SK-N-SH treated with all-trans-retinoic acid at 6 μM for 48 hours (cell line): ENCODE results near the gene MYL3.

Source experiments
- ATAC-seq: fragments of 200-7000 bp; cut with Tn5 transposase; 3 replicates; pipeline ENCODE4 v1.9.1; 2020; ENCODE audit warnings: mild to moderate bottlenecking, moderate library complexity
- ARNTL ChIP-seq: fragments of 450-650 bp; formaldehyde crosslinking; IDR thresholded peaks from 2 replicates; pipeline ENCODE4 v1.5.0; 2020; ENCODE audit warnings: low read depth, mild to moderate bottlenecking, moderate library complexity, borderline replicate concordance
- BACH2 ChIP-seq: fragments of 250-450 bp; sonication (Bioruptor Pico); IDR thresholded peaks from 2 replicates; pipeline ENCODE4 v1.9.0; 2021; ENCODE audit warnings: mild to moderate bottlenecking, borderline replicate concordance
- CSDC2 ChIP-seq: fragments of 250-450 bp; sonication (Bioruptor Pico); IDR thresholded peaks from 2 replicates; pipeline ENCODE4 v1.5.0; 2020; ENCODE audit warnings: mild to moderate bottlenecking, moderate library complexity
- CSRNP3 ChIP-seq: fragments of 250-450 bp; sonication (Bioruptor Pico); IDR thresholded peaks from 2 replicates; pipeline ENCODE4 v1.5.1; 2021; ENCODE audit warnings: mild to moderate bottlenecking, moderate library complexity
- ESRRG ChIP-seq: fragments of 250-450 bp; sonication (Bioruptor Pico); IDR thresholded peaks from 2 replicates; pipeline ENCODE4 v1.6.1; 2021; ENCODE audit warnings: mild to moderate bottlenecking
- GLIS3 ChIP-seq: fragments of 250-450 bp; sonication (Bioruptor Pico); IDR thresholded peaks from 2 replicates; pipeline ENCODE4 v1.5.0; 2020; ENCODE audit warnings: mild to moderate bottlenecking, moderate library complexity
- ISL1 ChIP-seq: fragments of 250-450 bp; sonication (Bioruptor Pico); IDR thresholded peaks from 2 replicates; pipeline ENCODE4 v2.1.2; 2022; ENCODE audit warnings: mild to moderate bottlenecking, moderate library complexity
- OSR1 ChIP-seq: fragments of 250-450 bp; sonication (Bioruptor Pico); IDR thresholded peaks from 2 replicates; pipeline ENCODE4 v1.8.0; 2022; ENCODE audit warnings: moderate library complexity, mild to moderate bottlenecking, inconsistent platforms
- POU6F1 ChIP-seq: fragments of 250-450 bp; sonication (Bioruptor Pico); IDR thresholded peaks from 2 replicates; pipeline ENCODE4 v1.8.0; 2021; ENCODE audit warnings: low read depth, mild to moderate bottlenecking, moderate library complexity, borderline replicate concordance
- PPARA ChIP-seq: fragments of 250-450 bp; sonication (Bioruptor Pico); IDR thresholded peaks from 2 replicates; pipeline ENCODE4 v1.5.0; 2020; ENCODE audit warnings: mild to moderate bottlenecking, borderline replicate concordance
- RARB ChIP-seq: fragments of 250-450 bp; sonication (Bioruptor Pico); IDR thresholded peaks from 2 replicates; pipeline ENCODE4 v1.8.0; 2021; ENCODE audit warnings: mild to moderate bottlenecking, moderate library complexity
- TCF4 ChIP-seq: fragments of 250-450 bp; sonication (Bioruptor Pico); IDR thresholded peaks from 2 replicates; pipeline ENCODE4 v1.8.0; 2021; ENCODE audit warnings: mild to moderate bottlenecking, moderate library complexity, borderline replicate concordance
- TOX ChIP-seq: fragments of 250-450 bp; sonication (Bioruptor Pico); IDR thresholded peaks from 2 replicates; pipeline ENCODE4 v1.8.0; 2021; ENCODE audit warnings: mild to moderate bottlenecking, moderate library complexity, borderline replicate concordance
- TSHZ2 ChIP-seq: fragments of 250-450 bp; sonication (Bioruptor Pico); IDR thresholded peaks from 2 replicates; pipeline ENCODE4 v1.5.0; 2020; ENCODE audit warnings: mild to moderate bottlenecking, moderate library complexity
- ZC3H10 ChIP-seq: fragments of 250-450 bp; sonication (Bioruptor Pico); IDR thresholded peaks from 2 replicates; pipeline ENCODE4 v1.5.1; 2021; ENCODE audit warnings: mild to moderate bottlenecking, moderate library complexity
- ZFP3 ChIP-seq: fragments of 250-450 bp; sonication (Bioruptor Pico); IDR thresholded peaks from 2 replicates; pipeline ENCODE4 v1.5.0; 2020; ENCODE audit warnings: mild to moderate bottlenecking, moderate library complexity
- ZFP30 ChIP-seq: fragments of 450-650 bp; formaldehyde crosslinking; IDR thresholded peaks from 2 replicates; pipeline ENCODE4 v1.5.0; 2022; ENCODE audit warnings: mild to moderate bottlenecking, moderate library complexity
- ZNF565 ChIP-seq: fragments of 450-650 bp; formaldehyde crosslinking; conservative IDR thresholded peaks from 2 replicates; pipeline ENCODE4 v1.5.0; 2020; ENCODE audit warnings: low read depth, mild to moderate bottlenecking, moderate library complexity
- ZNF70 ChIP-seq: fragments of 450-650 bp; formaldehyde crosslinking; IDR thresholded peaks from 2 replicates; pipeline ENCODE4 v1.5.0; 2020; ENCODE audit warnings: mild to moderate bottlenecking, moderate library complexity
- ZNF8 ChIP-seq: fragments of 450-650 bp; formaldehyde crosslinking; IDR thresholded peaks from 2 replicates; pipeline ENCODE4 v1.5.0; 2020; ENCODE audit warnings: mild to moderate bottlenecking, moderate library complexity
- TF ChIP-seq, protein P1 (sequence below): fragments of 250-450 bp; sonication (Bioruptor Pico); IDR thresholded peaks from 2 replicates; pipeline ENCODE4 v1.8.0; 2020; ENCODE audit warnings: mild to moderate bottlenecking, moderate library complexity, borderline replicate concordance
- TF ChIP-seq, protein P2 (sequence below): fragments of 250-450 bp; sonication (Bioruptor Pico); IDR thresholded peaks from 2 replicates; pipeline ENCODE4 v1.5.1; 2020; ENCODE audit warnings: low read depth, mild to moderate bottlenecking, moderate library complexity

The MYL3 gene

GRCh38 chr3:46908294-46908985 is 45.2 kb upstream of the MYL3 start:
- no peak for ATAC-seq
- TF ChIP-seq CSRNP3 (CRISPR knock-in tag) (no peak), GLIS3 (CRISPR knock-in tag) (no peak), TCF4 (CRISPR knock-in tag) (no peak), RARB (CRISPR knock-in tag) (no peak), ISL1 (CRISPR knock-in tag) (no peak), ESRRG (CRISPR knock-in tag) (no peak), ZC3H10 (CRISPR knock-in tag) (no peak), ZFP3 (no peak), ZNF8 (no peak), BACH2 (CRISPR knock-in tag) (no peak), PPARA (CRISPR knock-in tag) (no peak), TOX (CRISPR knock-in tag) (no peak), TSHZ2 (no peak), POU6F1 (CRISPR knock-in tag) (no peak), CSDC2 (no peak), ZNF565 (CRISPR knock-in tag) (no peak), ZNF70 (CRISPR knock-in tag) (no peak)
- TF ChIP-seq, protein P1, sequence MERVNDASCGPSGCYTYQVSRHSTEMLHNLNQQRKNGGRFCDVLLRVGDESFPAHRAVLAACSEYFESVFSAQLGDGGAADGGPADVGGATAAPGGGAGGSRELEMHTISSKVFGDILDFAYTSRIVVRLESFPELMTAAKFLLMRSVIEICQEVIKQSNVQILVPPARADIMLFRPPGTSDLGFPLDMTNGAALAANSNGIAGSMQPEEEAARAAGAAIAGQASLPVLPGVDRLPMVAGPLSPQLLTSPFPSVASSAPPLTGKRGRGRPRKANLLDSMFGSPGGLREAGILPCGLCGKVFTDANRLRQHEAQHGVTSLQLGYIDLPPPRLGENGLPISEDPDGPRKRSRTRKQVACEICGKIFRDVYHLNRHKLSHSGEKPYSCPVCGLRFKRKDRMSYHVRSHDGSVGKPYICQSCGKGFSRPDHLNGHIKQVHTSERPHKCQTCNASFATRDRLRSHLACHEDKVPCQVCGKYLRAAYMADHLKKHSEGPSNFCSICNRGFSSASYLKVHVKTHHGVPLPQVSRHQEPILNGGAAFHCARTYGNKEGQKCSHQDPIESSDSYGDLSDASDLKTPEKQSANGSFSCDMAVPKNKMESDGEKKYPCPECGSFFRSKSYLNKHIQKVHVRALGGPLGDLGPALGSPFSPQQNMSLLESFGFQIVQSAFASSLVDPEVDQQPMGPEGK (CRISPR knock-in tag) = no peak

- ATAC-seq = no peak
- TF ChIP-seq, protein P2, sequence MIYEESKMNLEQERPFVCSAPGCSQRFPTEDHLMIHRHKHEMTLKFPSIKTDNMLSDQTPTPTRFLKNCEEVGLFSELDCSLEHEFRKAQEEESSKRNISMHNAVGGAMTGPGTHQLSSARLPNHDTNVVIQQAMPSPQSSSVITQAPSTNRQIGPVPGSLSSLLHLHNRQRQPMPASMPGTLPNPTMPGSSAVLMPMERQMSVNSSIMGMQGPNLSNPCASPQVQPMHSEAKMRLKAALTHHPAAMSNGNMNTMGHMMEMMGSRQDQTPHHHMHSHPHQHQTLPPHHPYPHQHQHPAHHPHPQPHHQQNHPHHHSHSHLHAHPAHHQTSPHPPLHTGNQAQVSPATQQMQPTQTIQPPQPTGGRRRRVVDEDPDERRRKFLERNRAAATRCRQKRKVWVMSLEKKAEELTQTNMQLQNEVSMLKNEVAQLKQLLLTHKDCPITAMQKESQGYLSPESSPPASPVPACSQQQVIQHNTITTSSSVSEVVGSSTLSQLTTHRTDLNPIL (CRISPR knock-in tag) = no peak
- TF ChIP-seq BACH2 (CRISPR knock-in tag) (no peak), RARB (CRISPR knock-in tag) (no peak), ARNTL (CRISPR knock-in tag) (no peak), TCF4 (CRISPR knock-in tag) (no peak), ESRRG (CRISPR knock-in tag) (no peak)
Observed at GRCh38 chr3:46907960-46908293, 44.7 kb upstream of the MYL3 start.

- TF ChIP-seq TCF4 (CRISPR knock-in tag) (no peak), OSR1 (CRISPR knock-in tag) (no peak), ZFP30 (CRISPR knock-in tag) (no peak), RARB (CRISPR knock-in tag) (no peak), ZNF8 (no peak), POU6F1 (CRISPR knock-in tag) (no peak), GLIS3 (CRISPR knock-in tag) (no peak), ZFP3 (no peak), TOX (CRISPR knock-in tag) (no peak), ARNTL (CRISPR knock-in tag) (no peak), CSRNP3 (CRISPR knock-in tag) (no peak), ESRRG (CRISPR knock-in tag) (no peak)
- TF ChIP-seq, protein P2 (CRISPR knock-in tag) = no peak
- ATAC-seq = no peak
Observed at GRCh38 chr3:46907271-46907670, 44.0 kb upstream of the MYL3 start.
